HCT116 (cell line): ENCODE measurements around the gene AVPR1B. TPM values are rescaled to one million over a fixed set of nuclear protein-coding genes. Genes with fewer than 3 reads are reported as not detected.

Source experiments
- ATAC-seq: fragments of 200-7000 bp; cut with Tn5 transposase; 2 replicates; pipeline ENCODE4 v1.9.1; 2020; ENCODE audit warnings: mild to moderate bottlenecking, moderate library complexity
- BruUV-seq: library from RNA; stranded (reverse); fragments of 400-500 nt; replicated peaks from 2 replicates; lab custom pipeline; 2021; lab: Mats Ljungman, UMichigan
- CTCF ChIA-PET: fragments of 300-600 bp; sonication (Branson Sonifier 250); formaldehyde crosslinking; loops from one replicate; lab custom pipeline; 2021; ENCODE audit warnings: antibody characterized with exemption; lab: Charles Lee
- POLR2A ChIA-PET: fragments of 300-600, 350-600 bp; sonication (Branson Sonifier 250); formaldehyde crosslinking; loops from one replicate; lab custom pipeline; 2021; ENCODE audit warnings: antibody characterized with exemption; lab: Charles Lee
- RAD21 ChIA-PET, 2 experiments: fragments of 300-600 bp; sonication (Branson Sonifier 250); formaldehyde crosslinking; loops; one replicate each; lab custom pipeline; 2023; ENCODE audit warnings: low total read pairs in 2 of 2; ENCODE audit not compliant: uncharacterized antibody in 2 of 2, unreplicated experiment in 2 of 2, low non-redundant PET in 1 of 2; lab: Charles Lee
- DNase-seq: peaks from one replicate; pipeline ENCODE4 v3.0.0-alpha.2; 2010; ENCODE audit warnings: low read depth, low spot score
- H2AFZ ChIP-seq: fragments of 200-600 bp; shearing (Covaris generic), sonication (generic); 2 replicates; pipeline ENCODE4 v1.6.1; 2017; ENCODE audit warnings: low read depth, mixed run types, mixed read lengths, antibody characterized with exemption, low read length; ENCODE audit not compliant: poor library complexity, severe bottlenecking
- H3K27ac ChIP-seq: 2 replicates; pipeline ENCODE4 v1.5.1; 2012; ENCODE audit warnings: low read depth, low read length
- H3K27me3 ChIP-seq: fragments of 200-600 bp; sonication (generic); 2 replicates; pipeline ENCODE4 v1.6.1; 2016; ENCODE audit warnings: mixed run types, low read length, mixed read lengths; ENCODE audit not compliant: insufficient read depth
- H3K36me3 ChIP-seq, 2 experiments: fragments of 200-500 bp in 1 of 2; fragments of 200-600 bp in 1 of 2; sonication (Bioruptor generic) in 1 of 2; sonication (generic) in 1 of 2; 2 replicates each; pipeline versions ENCODE4 v1.5.1 to v1.6.1; 2014 to 2016; ENCODE audit warnings: low read length in 2 of 2, inconsistent platforms in 1 of 2, mixed read lengths in 1 of 2, mixed run types in 1 of 2; ENCODE audit not compliant: insufficient read depth in 2 of 2, control insufficient read depth in 1 of 2
- H3K4me1 ChIP-seq, 2 experiments: fragments of 200-600 bp in 1 of 2; sonication (generic) in 1 of 2; 2 replicates each; pipeline versions ENCODE4 v1.5.1 to v1.6.1; 2012 to 2017; ENCODE audit warnings: low read length in 2 of 2, inconsistent platforms in 1 of 2, mild to moderate bottlenecking in 1 of 2, mixed read lengths in 1 of 2, mixed run types in 1 of 2, moderate library complexity in 1 of 2; ENCODE audit not compliant: insufficient read depth in 2 of 2, control insufficient read depth in 1 of 2
- H3K4me2 ChIP-seq: fragments of 200-600 bp; sonication (generic); 2 replicates; pipeline ENCODE4 v1.6.1; 2017; ENCODE audit warnings: mixed run types, low read length, mixed read lengths
- H3K4me3 ChIP-seq, 2 experiments: fragments of 200-600 bp in 1 of 2; sonication (generic) in 1 of 2; replicated peaks in 1 of 2; 2 replicates each; pipeline ENCODE4 v1.5.1; 2011 to 2016; ENCODE audit warnings: low read length in 2 of 2, control low read depth in 1 of 2, low read depth in 1 of 2, mild to moderate bottlenecking in 1 of 2, mixed read lengths in 1 of 2, mixed run types in 1 of 2
- H3K79me2 ChIP-seq: fragments of 200-600 bp; sonication (generic); 2 replicates; pipeline ENCODE4 v1.6.1; 2017; ENCODE audit warnings: mild to moderate bottlenecking, mixed run types, low read length, moderate library complexity, mixed read lengths; ENCODE audit not compliant: insufficient read depth
- H3K9ac ChIP-seq: fragments of 200-600 bp; sonication (generic); 2 replicates; pipeline ENCODE4 v1.6.1; 2016; ENCODE audit warnings: low read length, mixed read lengths
- H3K9me2 ChIP-seq: fragments of 200-600 bp; sonication (generic), shearing (Covaris generic); 2 replicates; pipeline ENCODE4 v1.6.1; 2017; ENCODE audit warnings: mixed run types, mild to moderate bottlenecking, moderate library complexity; ENCODE audit not compliant: insufficient read depth
- H3K9me3 ChIP-seq, 2 experiments: fragments of 200-500 bp in 1 of 2; fragments of 200-600 bp in 1 of 2; sonication (Bioruptor generic) in 1 of 2; sonication (generic) in 1 of 2; 2 replicates each; pipeline ENCODE4 v1.6.1; 2014 to 2017; ENCODE audit warnings: low read length in 2 of 2, mixed read lengths in 2 of 2, inconsistent platforms in 1 of 2, low read depth in 1 of 2, mild to moderate bottlenecking in 1 of 2, mixed run types in 1 of 2, moderate library complexity in 1 of 2; ENCODE audit not compliant: control insufficient read depth in 1 of 2, insufficient read depth in 1 of 2
- H4K20me1 ChIP-seq: fragments of 200-600 bp; sonication (generic), shearing (Covaris generic); 2 replicates; pipeline ENCODE4 v1.6.1; 2017; ENCODE audit warnings: mixed run types, mild to moderate bottlenecking, moderate library complexity; ENCODE audit not compliant: insufficient read depth
- EGR1 ChIP-seq: IDR thresholded peaks from 2 replicates; pipeline ENCODE4 v1.6.1; 2012; ENCODE audit warnings: low read depth
- ELF1 ChIP-seq: IDR thresholded peaks from 2 replicates; pipeline ENCODE4 v1.6.1; 2012; ENCODE audit warnings: low read depth, borderline replicate concordance
- EZH2 ChIP-seq: fragments of 200-600 bp; sonication (generic); IDR thresholded peaks from 2 replicates; pipeline ENCODE4 v1.6.1; 2017; ENCODE audit warnings: antibody characterized with exemption, mixed run types
- EZH2phosphoT487 ChIP-seq: fragments of 200-600 bp; IDR thresholded peaks from 2 replicates; pipeline ENCODE4 v1.6.1; 2018; ENCODE audit warnings: antibody characterized with exemption, borderline replicate concordance
- FOSL1 ChIP-seq: IDR thresholded peaks from 2 replicates; pipeline ENCODE4 v1.6.1; 2012; ENCODE audit warnings: low read depth
- SIN3A ChIP-seq: IDR thresholded peaks from 2 replicates; pipeline ENCODE4 v1.6.1; 2012; ENCODE audit warnings: low read depth
- SP1 ChIP-seq: IDR thresholded peaks from 2 replicates; pipeline ENCODE4 v1.6.1; 2012; ENCODE audit warnings: low read depth
- ZFX ChIP-seq: fragments of 450-650 bp; IDR thresholded peaks from 2 replicates; pipeline ENCODE4 v1.6.1; 2017
- intact Hi-C: fragments of 100-400 bp; cut with micrococcal nuclease; formaldehyde crosslinking; loops from 2 replicates; pipeline ENCODE4 v1.10.0; 2022
- total RNA-seq: library from RNA; stranded (reverse); gene quantifications from one replicate; pipeline ENCODE4 v1.2.1, GENCODE V29; 2021; ENCODE audit not compliant: unreplicated experiment
- TF ChIP-seq, protein P1 (sequence below): IDR thresholded peaks from 2 replicates; pipeline ENCODE4 v1.6.1; 2012
- TF ChIP-seq, protein P2 (sequence below), 3 experiments: fragments of 200-600 bp in 1 of 3; sonication (generic) in 1 of 3; IDR thresholded peaks in 2 of 3; conservative IDR thresholded peaks in 1 of 3; 2 replicates each; pipeline ENCODE4 v1.5.1; 2012 to 2017; ENCODE audit warnings: low read depth in 2 of 3, low read length in 2 of 3, antibody characterized with exemption in 1 of 3, borderline replicate concordance in 1 of 3, control low read depth in 1 of 3, mild to moderate bottlenecking in 1 of 3, mixed read lengths in 1 of 3, mixed run types in 1 of 3, moderate library complexity in 1 of 3; ENCODE audit not compliant: insufficient read depth in 1 of 3

AVPR1B gene
- total RNA-seq, 1 experiment from 2014 or later: not detected

DNA sequence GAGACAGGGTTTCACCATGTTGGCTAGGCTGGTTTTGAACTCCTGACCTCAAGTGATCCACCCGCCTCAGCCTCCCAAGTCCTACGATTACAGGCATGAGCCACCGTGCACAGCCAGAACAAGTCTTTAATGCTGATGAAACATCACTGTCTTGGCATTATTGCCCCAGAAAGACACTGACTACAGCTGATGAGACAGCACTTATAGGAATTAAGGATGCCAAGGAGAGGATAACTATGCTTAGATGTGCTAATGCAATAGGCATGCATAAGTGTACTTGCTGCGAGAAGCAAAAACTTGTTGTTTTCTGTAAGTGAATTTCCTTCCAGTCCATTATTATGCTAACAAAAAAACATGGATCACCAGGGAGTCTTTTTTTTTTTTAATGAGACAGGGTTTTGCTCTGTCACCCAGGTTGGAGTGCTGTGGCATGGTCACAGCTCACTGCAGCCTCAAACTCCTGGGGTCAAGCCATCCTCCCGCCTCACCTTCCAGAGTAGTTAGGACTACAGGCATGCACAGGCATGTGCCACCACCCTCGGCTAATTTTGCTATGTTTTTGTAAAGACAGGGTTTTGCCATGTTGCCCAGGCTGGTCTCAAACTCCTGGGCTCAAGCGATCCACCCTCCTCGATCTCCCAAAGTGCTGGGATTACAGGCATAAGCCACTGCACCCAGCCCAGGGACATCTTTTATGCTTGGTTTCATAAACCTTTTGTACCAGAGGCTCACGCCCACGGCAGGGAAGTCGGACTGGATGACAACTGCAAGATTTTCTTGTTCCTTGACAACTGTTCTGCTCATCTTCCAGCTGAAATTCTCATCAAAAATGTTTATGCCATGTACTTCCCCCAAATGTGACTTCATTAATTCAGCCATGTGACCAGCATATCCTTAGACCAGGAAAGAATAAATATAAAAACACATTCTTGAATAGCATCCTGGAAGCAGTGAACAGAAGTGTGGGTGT, 41.1 kb downstream of the AVPR1B start:
- no peak overlapping the region for H3K4me2 ChIP-seq
- no peak for ATAC-seq
- RAD21 ChIA-PET: no interaction called here

More for the DNA sequence above, 41.1 kb downstream of the AVPR1B start:
- no peak for TF ChIP-seq FOSL1
- TF ChIP-seq, protein P1, sequence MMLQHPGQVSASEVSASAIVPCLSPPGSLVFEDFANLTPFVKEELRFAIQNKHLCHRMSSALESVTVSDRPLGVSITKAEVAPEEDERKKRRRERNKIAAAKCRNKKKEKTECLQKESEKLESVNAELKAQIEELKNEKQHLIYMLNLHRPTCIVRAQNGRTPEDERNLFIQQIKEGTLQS: no peak
- TF ChIP-seq, protein P2, sequence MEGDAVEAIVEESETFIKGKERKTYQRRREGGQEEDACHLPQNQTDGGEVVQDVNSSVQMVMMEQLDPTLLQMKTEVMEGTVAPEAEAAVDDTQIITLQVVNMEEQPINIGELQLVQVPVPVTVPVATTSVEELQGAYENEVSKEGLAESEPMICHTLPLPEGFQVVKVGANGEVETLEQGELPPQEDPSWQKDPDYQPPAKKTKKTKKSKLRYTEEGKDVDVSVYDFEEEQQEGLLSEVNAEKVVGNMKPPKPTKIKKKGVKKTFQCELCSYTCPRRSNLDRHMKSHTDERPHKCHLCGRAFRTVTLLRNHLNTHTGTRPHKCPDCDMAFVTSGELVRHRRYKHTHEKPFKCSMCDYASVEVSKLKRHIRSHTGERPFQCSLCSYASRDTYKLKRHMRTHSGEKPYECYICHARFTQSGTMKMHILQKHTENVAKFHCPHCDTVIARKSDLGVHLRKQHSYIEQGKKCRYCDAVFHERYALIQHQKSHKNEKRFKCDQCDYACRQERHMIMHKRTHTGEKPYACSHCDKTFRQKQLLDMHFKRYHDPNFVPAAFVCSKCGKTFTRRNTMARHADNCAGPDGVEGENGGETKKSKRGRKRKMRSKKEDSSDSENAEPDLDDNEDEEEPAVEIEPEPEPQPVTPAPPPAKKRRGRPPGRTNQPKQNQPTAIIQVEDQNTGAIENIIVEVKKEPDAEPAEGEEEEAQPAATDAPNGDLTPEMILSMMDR (IDR thresholded peaks at IDR 0.05 in 2 of 3, conservative IDR thresholded peaks at IDR 0.05 in 1 of 3; ENCODE audit: borderline replicate concordance in 1 of 3, insufficient read depth in 1 of 3, low read depth in 2 of 3, low read length in 2 of 3): no peak
- no peak for TF ChIP-seq EZH2phosphoT487
- TF ChIP-seq EGR1: no peak
- TF ChIP-seq ZFX: no peak
- TF ChIP-seq ELF1: no peak
- TF ChIP-seq SIN3A: no peak
- no peak for TF ChIP-seq SP1
- no peak for TF ChIP-seq EZH2
- Histone ChIP-seq H3K27ac (no peak overlapping the region), H3K27me3 (no peaks in the 10 kb centered on the region), H3K9ac (no peak overlapping the region), H3K4me3 (no peak overlapping the region), H2AFZ (no peak overlapping the region), H4K20me1 (no peaks in the 10 kb centered on the region), H3K4me1 (peaks cover 0 to 4% of the 10 kb centered on the region in 2 experiments; a peak in 1 of 4 replicates), H3K79me2 (no peaks in the 10 kb centered on the region), H3K9me3 (no peaks in the 10 kb centered on the region), H3K9me2 (no peaks in the 10 kb centered on the region), H3K36me3 (no peaks in the 10 kb centered on the region)
- BruUV-seq: no TSS peak
- POLR2A ChIA-PET: no interaction called here
- CTCF ChIA-PET: no interaction called here
- intact Hi-C loops: no loop called here
- no peak for DNase-seq
